GM21619 (cell line): Measurements from ENCODE around the gene DDN.

Experiments
- ATAC-seq: cut with Tn5 transposase; IDR thresholded peaks from one replicate; pipeline ENCODE4 v1.9.1; 2021; ENCODE audit not compliant: unreplicated experiment

DDN gene

DNA sequence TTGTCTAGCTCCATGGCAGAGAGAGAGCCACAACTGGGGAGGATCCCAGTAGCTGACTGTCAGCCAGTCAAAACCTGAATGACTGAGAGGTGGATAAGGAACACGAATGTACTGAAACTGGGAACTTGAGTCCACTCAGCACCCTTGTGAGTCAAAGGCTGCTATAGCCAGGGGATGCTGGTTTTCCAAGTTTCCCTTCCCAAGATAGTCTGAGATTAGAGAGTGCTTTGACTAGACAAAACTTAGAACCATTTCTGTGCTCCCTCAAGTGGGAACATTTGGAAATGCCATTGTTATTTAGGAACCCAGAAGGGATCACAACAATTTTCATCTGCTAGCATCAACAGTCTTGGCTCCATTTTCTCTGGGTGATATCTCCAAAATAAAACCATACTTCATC is 15.4 kb upstream of the DDN start:
- ATAC-seq, result no peak

DNA sequence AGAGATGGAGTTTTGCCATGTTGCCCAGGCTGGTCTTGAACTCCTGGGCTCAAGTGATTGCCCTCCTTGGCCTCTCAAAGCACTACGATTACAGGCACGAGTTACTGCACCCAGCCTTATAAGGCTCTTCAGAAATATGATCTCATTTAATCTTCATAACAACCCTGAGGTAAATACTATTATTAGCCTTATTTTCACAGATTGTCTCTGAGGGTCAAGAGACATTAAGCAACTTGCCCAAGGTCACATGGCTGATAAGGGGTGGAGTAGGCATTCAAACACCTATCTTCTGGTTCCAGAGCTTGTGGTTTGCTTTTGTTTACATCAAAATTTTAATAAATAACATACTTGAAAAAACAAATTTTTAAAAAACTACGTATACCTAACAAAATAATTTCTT is 14.3 kb upstream of the DDN start:
- no peak for ATAC-seq

DNA sequence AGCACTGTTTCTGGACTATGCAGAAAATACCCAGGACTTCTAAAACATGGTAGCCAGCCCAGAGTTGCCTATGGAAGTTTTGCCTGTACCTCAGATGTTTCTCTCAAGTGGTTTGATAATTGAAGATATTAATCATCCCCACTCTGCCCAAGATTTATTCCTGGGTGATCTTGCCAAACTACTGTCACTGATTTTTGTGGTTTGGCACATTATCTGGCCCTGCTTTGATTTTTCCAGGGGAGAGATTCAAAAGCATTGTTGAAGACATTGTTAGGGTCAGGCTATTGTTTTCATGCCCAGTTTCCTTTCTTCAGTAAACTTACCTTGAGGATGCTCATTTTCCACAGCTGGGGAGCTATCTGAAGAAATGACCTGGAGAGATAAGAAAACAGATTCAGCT is 13.6 kb upstream of the DDN start:
- no peak for ATAC-seq

DNA sequence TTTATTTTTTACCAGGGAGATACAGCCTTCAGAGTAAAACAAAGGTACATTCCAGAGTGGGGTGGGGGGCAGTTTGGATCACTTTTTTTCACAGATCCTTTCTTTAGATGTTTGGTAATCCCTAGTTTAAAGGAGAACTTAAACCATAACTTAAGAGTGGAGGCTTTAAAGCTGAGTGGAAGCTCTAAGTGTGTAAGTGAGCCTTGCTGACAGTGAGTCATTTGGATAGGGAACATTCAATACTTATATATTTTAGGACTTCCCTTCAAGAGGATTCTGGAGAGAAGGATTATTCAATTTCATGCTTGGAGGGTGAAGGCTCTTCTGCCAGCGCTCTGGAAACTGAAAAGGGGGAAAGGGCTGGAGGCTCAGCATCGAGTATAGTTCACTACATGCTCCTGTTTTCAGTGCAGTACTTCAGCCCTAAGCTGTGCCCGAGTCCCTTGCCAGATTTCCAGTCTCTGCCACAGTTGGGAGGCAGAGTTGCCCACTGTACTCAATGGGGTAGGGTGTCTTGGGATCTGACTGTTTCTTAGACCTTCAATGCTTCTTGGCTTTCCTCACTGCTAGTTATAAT is 11.0 kb upstream of the DDN start:
- ATAC-seq, result no peak

DNA sequence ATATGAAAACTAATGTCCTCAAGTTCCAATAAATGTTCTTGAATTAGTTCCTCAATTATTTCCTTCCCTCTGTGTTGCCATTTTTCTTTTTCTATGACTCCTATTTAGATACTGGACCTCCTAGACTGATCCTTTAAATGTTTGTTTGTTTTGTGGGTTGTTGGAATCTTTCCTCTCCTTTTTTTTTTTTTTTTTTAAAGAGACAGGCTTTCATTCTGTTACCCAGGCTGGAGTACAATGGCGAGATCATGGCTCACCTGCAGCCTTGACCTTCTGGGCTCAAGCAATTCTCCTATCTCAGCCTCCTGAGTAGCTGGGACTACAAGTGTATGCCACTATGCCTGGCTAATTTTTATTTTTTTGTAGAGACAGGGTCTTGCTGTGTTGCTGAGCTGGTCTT is 9.8 kb upstream of the DDN start:
- ATAC-seq, result no peak

DNA sequence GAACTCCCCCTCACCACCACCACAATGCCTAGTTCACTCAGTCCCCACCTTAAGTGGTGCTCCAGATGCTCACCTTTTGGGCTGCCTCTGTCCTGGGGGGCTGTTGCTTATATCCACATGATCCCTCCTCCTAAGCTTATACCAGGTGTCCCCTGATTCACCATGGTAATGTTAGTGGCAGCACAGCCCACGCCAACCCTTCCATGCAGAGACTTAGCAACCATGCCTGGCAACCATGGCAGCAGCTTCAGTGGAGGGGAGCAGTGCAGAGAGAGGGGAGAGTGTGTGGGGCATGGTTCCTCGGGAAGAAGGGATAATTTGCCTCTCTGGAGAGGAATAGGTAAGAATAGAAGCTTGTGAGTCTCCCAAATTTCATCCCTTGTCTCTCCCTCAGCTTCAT is 1.2 kb upstream of the DDN start:
- ATAC-seq, result no peak

DNA sequence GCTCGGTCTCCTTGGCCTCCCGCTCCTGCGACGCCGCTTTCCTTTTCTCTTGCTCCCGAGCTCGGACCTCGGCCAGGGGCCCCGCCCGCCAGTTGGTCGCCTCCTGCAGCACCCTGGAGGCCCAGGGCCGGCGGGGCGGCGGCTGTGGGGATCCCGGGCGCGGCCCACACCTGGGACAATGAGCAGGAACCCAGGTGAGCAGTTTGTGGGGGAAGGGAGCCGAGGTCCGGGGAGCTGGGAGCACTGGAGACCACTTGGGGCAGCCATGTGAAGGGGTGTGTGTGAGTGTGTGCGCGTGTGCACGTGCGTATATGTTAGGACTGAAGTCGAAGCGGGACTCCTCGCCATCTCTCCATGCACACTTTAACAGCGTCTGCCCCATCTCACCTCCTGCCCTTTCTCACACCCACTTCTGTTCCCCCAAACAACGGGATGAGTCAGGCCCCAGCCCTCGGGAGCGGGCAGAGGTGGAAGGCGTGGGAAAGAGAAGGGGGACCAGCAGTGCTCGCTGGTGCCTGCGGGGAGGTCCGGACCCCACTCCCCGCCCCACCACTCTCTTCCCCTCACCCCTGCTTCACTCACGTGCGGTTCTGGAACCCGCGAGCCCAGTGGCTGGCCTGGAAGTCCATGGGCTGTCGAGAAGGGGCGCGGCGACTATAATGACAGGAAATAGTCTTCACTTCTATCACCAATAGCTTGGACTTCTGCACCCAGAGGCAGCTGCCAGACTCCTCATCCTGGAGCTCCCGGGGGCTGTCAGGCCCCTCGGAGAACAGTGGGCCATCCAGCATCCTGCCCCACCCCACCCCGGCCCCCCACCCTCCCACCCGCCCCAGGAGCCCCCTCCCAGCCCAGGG is 450 bp downstream of the DDN start:
- ATAC-seq, result no peak

DNA sequence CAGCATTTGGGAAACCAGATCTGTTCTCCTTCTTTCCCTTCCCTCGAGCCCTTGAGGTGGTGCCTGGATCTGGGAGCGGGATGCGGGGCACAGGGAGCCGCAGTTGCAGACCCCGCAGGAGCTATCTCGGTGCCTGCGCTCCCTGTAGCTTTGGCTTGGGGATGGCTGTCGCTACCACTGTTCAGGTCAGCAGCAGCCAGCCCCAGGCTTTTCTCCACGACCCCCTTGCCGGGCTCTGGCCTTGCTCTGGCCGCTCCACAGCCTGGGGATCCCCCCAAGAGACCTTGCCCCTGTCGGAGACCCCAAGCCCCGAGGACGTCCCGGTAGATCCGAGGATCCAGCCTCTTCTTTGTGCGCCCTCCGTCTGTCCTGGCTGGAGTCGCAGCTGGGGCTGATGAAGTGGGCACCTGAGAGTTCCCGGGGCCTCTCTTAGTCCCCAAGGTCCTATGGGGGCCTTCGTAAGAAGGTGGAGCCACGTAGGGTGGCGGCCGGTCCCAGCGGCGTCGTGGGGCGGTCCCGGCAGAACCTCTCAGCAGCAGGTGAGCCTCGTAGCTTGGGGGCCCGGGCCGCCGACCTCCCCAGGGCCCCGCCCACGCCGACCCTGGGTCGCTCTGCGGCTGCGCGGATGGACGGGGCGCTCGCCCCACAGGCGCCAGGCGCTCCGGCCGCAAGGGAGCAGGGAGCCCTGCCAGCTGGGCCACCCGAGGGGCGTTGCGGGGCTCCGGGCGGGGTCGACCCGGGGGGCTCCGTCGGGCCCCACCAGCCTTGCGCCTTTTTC is 1.3 kb downstream of the DDN start:
- no peak for ATAC-seq

DNA sequence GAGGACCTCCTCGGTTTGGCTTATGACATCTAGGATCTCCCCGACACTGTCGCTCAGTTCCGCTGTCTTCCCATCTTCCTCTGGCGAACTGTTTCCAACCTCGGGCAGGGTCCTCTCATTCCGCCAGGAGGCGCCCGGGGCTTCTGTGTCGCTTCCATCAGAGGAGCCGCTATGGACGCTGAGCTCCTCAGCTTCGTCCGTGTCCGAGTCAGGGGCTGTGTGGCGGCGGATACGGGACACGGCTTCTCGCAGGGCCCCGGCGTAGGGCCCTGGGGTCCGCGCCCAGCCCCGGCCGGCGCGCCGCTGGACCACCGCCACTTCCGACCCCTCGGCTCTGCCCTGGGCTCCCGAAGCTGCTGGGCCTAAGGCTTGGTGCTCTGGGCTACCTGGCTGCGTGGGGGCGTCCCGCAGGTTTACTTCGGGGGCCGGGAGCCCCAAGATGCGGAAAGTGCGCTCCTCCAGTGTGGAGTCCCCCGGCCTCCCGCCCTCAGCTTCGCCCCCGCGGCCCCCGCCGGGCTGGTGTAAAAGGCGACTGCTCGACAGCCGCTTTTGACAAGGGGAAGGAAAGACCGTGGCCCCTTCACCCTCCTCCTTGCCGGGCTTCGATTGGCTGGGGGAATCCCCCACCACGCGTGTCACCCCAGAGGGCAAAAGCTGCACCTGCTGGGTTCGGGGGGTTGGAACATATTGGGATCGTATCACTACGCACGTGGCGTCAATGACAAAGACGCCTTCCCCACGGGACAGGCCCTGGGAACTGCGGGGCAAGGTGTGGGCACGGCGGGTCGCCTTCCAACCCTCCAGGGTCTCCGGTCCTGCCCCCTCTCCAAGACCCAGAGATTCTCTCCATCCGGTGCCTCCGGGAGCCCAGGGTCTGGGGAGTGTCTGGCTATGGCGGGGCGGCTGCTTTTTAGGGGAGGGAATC is 2.1 kb downstream of the DDN start:
- ATAC-seq, result no peak

DNA sequence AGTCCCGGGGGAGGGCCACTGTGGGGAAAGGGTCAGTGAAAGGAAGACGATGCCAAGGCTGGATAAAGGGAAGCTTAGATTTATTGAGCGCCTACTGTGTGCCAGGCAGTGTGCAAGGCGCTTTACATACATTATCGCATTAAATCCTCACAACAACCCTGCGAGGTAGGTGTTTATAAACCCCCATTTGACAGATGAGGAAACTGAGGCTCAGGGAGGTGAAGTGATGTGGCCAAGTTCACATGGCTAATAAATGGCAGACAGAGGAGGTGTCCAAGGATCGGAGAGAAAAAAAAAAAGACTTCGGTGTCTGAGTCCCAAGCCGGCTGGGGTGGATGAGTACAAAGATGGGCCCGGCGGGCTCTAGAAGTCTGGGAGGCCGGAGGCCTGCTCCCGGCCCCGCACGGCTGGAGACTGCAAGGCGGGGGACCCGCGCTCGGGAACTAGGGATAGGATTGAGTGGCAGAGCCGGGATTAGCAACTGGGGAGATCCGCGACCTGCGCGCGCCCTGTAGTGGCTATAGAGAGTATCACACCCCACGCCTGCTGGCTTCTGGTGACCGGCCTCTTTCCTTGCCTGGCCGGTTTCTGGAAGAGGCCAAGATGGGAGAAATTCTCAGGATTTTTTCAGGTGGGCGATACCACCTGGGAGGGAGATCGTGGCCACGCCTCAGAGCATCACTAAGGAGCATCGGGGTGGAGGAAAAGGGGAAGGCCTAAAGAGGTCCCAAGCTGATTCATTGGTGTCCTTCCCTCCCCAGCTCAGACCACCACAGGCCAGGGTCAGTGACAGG is 3.9 kb downstream of the DDN start:
- no peak for ATAC-seq

DNA sequence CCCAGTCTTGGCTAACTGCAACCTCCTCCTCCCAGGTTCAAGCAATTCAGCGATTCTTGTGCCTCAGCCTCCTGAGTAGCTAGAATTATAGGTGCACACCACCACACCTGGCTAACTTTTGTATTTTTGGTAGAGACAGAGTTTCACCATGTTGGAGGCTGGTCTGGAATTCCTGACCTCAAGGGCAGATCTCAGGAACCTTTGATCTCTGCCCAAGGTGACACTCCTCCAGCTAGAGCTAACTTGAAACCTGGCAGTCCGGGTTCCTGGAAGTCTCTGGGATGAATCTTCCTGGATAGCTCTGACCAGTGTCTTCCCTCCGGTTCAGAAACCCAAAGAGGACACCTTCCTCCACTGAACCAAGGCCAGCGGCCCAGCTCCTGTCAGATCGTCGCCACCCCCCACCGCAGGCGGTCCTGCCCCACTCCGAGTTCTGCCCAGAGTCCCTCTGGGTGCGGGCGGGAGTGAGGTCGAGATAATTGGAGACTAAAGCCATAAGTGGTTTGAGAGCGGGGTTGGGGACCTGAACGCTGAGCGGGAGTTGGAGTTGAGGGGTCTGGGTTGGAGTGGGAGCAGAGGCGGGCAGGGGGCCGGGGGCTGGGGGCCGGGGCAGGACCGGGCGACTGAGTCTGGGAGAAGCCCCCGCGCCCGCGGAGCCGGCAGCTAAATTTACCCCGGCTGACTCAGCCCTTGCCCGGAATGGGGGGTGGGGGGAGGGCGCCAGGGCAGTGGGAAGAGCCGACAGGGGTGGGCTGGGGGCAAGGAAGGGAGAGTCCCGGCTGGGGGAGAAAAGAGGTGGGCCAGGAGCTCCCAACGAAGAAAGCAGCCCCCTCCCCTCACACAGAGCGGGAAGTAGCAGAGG is 4.7 kb downstream of the DDN start:
- no peak for ATAC-seq

DNA sequence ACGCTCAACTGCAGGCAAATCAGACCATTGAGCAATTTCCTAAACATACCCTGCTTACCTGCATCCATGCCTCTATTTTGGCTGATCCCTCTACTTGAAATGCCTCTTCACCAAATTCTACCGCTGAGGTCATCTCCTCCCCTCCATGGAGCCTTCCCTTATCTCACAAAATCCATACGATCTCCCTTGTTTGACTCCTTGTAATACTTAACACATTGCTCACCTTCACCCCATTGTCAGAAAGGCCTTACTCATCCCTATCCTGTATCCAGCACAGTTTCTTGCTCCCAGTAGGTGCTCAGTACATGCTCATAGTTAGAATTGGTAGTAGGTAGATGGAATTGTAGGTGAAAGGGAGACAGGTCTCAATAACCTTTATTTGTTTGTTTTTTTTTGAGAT is 5.4 kb downstream of the DDN start:
- no peak for ATAC-seq

DNA sequence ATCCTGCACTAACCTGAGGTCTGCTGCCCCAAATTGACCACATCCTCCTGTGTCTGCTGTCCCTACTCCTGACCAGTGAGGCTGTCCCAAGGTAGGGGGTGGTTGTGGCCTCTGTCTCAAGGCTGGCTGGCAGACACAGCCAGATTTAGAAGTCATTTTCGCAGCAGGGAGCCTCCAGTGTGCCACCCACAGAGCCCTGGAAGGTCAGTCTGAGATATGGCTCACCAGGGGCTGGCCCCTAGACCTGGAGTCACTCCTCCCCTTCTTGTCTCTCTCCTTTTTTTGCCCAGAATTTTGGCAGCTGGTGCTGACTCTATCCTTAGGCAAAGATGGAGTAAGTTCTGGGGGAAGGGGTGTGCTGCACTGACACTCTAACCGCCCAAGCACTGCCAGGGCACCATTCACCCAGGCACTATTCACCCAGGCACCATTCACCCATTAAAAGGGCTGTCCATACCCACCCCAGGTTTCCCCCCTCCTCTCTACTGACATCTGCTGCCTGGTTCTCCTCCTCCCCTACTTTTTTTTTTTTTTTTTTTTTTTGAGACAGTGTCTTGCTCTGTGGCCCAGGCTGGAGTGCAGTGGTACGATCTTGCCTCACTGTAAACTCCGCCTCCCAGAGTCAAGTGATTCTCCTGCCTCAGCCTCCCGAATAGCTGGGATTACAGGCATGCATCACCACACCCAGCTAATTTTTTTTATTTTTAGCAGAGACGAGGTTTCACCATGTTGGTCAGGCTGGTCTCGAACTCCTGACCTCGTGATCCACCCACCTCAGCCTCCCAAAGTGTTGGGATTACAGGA is 7.7 kb downstream of the DDN start:
- no peak for ATAC-seq

DNA sequence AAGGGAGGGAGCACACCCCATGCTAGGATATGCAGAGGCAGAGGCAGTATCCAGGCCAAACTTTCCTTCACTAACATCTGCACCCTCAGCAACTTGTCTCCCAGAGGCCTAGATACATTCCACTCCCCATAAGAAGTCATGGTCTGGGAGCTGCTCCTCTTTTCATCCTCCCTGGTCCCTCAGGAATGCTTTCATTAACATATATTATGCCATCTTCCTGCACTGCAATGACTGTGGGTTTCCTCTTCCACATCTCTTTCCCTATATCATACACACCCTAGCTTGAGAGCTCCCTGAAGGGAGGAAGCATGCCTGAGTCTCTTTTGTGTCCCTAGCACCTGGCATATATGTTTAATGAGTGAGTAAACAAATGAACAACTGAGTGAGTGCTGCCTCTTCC is 8.6 kb downstream of the DDN start:
- no peak for ATAC-seq

DNA sequence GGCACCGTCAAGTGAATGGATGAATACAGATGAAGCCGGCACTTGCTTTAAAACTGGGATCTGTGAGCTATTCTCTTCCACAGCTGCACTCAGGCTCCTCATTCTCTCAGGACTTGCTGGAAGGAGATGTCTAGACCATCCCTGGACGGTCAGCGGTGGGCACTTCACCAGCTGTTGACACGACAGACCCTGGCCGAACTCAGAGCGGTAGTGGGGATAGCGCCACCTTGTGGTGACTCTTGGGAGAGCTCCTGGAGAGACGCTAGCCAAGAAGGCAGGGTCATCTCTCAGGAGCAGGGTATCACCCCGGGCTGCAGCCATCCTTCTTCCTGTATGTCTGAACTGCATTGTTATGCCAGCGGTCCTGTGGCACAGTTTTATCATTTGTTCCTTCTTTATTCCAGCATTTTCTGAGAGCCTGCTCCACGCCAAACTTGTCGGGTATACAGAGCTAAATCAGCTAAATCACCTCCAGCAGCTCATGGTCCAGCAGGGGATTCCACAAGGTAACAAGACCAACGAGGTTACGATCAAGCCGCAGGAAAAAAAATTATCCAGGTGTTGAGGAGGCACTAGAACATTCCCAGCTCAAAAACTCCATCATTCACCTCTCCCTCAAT is 11.0 kb downstream of the DDN start:
- no peak for ATAC-seq

DNA sequence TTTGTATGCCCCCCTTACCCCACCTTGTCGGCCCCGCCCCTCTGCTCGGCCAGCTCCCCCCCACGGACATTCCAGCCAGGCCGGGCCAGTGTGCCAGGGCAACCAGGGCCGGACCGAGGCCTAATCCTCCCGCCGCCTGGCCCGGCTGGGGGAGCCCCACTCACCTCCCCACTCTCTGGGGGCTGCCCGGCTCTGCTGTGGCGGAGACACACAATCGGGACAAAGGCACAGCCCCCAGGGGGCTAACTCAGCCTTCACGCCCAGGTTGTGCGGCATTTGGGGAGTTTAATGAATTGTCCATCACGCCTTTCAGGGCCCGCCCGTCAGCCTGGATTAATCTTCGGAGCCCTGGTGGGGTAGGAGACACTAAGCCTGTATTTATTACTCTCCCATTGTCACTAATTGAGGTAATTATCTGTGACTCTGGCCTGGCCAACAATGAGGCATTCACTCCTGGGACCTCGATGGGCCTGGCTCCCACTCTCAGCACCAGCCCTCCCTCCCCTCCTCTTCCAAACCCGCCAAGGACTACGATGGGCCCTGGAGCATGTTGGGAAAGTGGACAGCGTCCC is 12.4 kb downstream of the DDN start:
- ATAC-seq, result no peak

DNA sequence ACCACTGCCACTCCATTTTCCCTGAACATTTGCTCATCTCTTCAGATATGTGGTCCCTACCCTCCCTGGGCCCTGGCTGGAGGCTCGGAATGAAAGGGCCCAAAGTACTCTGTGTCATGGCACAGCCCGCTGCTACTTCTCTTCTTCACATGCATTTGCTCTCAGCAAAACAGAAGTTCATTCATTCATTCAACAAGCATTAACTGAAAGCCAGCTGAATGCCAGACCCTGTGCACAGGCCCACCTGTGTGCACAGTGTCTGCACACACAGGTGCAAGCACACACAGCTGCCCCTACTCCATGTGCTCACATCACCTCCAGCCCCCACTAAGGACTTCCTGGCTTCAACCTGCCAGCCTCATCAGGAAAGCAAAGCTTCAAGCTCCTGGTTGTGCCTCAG is 13.3 kb downstream of the DDN start:
- ATAC-seq, result no peak

DNA sequence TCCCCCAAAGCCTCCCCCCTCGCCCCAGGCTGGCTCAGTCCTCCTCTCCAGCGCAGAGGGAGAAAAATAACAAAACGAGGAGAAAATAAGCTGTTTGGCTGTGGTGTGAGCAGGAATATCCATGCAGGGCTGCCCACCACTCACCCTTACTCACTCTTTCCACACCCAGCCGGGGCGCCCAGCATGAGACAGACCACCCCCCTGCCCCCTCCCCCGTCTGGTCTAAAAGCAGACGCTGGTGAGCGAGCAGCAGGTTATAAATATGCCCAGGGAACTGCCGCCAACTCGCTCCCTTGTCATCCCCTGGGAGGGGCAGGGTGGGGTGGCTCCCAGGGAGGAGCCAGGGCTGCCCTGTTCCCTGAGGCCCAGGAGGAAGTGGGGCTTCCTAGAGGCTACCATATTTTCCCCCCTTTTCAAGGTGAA is 13.7 kb downstream of the DDN start:
- no peak for ATAC-seq
